Colon (tissue), 2 donors: ENCODE data around the gene CASP5.
A peak's percentile ranks its signal among the peaks of the same experiment; 100 is the strongest.
"Not testable (repeated sequence)": the region's sequence is repeated elsewhere in the genome, so short reads cannot be mapped to it uniquely, and the experiment has no call there.

Experiments
- FAIRE-seq: peaks from 2 replicates; lab custom pipeline; 2012; peaks lifted over from hg19 to GRCh38; lab: Jason Lieb, UNC
- donor health status: control.
- donor health status: control.

The CASP5 gene

DNA sequence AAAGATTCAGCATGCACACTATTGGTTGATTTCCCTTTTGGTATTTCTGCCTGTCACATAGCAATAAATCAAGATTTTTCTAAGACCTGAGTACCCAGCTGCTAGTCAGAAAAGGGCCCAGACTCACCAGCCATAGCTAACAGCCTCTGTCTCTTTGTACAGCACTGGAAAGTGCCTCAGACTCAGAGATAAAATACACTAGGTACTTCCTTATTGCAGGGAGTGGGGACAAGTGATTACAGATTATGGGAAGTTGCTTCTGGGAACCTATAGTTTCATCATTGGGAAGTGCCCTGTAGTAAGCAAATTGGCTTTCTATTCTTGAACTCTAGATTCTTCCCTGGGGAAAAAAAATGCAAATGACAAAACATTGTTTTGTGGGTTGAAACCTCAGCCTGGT is at the start of gene CASP5:
CASP5 (minus strand) TSS at position 166 of the 400 bp plus-strand sequence; CDS start at position 134, 32 bp downstream.
- FAIRE-seq: no peak

- FAIRE-seq: not testable (repeated sequence)
Measured at GRCh38 chr11:105072080-105072479, 49.1 kb upstream of the CASP5 start.

GRCh38 chr11:105071089-105071732 is 48.2 kb upstream of the CASP5 start:
- no peak for FAIRE-seq

- FAIRE-seq: no peak
Measured at GRCh38 chr11:105070306-105070705, 47.3 kb upstream of the CASP5 start.

DNA sequence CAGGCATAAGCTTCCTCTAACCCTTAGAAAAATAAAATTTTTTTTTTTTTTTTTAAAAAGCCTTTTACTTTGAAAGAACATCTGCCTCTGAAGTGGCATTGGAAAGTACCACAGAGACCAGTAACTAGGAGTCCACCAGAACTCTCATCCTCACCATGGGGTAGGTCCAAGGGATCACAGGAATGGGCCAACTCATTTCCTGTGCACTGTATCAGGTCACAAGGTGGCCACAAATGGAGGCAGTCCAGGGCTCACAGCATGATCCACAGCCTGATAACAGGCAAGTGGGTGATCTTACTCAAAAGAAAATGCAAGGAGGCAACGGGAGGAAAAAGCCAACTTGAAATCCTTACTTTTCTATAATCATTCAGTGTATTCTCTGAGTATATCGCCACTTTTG is 46.8 kb upstream of the CASP5 start:
- FAIRE-seq: not testable (repeated sequence)

- FAIRE-seq: not testable (repeated sequence)
Measured at GRCh38 chr11:105063245-105063941, 40.4 kb upstream of the CASP5 start.

DNA sequence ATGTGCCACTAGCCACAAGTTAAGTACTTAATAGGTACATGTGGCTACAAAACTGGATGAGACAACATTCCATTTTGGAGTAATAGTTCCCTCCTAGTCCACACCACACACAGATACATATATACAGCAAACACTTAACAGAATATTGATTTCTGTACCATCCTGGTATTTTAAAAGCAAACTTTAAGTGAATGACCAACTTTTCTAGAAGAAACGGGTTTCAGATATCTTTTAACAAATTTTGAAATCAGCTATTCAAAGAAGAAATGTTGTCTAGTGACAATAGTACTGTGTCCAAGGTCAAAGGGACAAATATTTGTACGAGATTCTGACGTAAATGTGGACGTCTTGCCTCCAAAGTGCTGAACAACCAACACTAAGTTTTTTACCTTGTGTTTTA is 34.5 kb upstream of the CASP5 start:
- FAIRE-seq: no peak

DNA sequence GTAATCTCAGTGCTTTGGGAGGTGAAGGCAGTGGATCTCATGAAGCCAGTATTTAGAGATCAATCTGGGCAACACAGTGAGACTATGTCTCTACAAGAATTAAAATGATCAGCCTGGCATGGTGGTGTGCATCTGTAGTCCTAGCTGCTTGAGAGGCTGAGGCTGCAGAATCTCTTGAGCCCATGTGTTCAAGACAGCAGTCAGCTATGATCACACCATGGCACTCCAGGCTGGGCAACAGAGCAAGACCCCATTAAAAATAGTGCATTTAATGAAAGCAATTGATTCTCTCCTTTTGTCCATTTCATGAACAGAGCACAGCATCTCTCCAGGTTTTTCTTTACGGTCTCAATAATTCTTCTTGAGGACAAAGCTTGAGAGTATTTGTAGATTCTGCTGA is 33.5 kb upstream of the CASP5 start:
- FAIRE-seq: no peak

DNA sequence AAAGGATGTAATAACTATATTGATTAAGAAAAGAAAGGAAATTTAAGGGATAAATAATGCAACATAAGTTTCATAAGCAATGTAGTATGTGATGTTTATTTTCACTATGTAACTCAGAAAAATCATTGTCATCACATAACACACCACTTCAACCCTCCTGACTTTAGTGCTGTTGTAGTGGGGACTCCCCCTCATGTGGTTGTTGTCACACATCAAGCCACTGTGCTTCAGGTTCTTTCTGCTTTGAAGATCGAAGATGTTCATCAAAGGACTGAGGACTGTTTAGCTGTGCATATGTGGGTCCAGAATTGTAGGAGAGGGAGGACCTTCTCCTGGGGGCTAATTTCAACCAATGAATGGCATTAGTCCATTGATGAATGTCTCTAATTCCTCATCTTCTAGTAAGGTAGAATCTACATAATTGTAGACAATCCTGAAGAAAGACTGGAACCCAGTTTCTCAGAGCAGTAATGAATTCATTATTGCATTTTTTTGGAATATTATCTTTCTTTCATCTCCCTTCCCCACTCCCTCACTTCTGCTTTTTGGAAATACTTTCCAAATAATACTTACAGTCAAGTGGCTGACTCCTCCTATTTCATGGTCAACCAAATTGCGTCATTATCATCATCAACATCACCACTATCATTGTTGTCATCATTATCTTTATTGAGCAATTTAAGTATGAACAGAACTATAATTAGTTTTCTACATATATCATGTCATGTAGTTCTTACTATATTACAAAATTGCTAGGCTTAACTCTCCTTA is 31.9 kb upstream of the CASP5 start:
- no peak for FAIRE-seq

DNA sequence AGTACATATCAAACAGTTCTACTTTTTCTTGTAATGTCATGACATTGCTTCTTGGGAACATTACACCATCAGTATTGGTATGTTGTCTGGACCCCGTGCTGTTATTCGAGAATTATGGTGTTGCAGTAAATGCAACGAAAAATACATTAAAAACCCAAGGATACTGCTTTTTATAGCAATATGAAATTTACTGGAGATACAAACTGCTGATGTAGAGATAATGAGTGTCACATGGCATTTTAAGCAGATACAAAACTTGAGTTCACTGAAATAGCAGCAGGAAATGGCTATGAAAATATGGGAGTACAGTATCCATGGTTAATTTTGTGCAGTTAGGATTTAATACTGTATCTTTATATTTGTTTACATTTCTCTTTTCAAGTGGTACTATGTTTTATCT is 29.5 kb upstream of the CASP5 start:
- no peak for FAIRE-seq

DNA sequence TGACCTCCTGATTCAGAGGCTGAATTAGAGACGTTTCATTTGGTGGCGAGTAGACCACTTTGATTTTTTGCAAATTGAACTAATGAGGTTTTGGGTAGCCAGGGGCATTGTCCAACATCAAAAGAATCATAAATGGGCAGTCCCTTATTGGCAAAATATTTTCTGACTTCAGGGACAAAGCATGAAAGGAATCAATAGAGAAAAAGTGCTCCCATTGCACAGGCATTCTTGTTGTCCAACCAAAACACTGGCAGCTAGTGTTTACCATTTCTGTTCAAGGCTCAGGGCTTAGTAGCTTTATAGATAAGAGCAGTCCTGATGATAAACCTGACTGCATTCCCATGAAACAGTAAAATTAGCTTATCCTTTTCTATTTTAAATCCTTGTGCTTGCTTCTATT is 28.6 kb upstream of the CASP5 start:
- FAIRE-seq: no peak

DNA sequence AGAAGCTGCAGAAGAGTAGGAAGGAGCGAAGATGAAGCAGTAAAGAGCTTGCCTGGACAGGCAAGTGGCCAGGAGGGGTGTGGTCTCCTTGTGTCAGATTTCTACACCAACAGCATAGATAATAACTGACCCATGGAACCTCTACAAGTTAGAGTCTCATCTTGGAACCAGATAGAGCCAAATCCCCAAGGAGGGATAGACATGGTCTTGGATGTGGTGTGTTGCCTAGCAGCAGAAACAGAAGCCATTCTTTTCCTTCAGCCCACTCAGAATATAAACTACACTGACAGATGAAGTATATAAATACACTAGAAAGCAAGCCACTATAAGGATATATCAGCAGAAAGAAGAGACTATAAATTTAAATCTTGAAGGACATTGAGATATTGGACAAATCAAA is 26.5 kb upstream of the CASP5 start:
- FAIRE-seq: no peak

GRCh38 chr11:105046898-105047579 is 24.1 kb upstream of the CASP5 start:
- FAIRE-seq: no peak

- FAIRE-seq: no peak
Measured at GRCh38 chr11:105045676-105046296, 22.8 kb upstream of the CASP5 start.

DNA sequence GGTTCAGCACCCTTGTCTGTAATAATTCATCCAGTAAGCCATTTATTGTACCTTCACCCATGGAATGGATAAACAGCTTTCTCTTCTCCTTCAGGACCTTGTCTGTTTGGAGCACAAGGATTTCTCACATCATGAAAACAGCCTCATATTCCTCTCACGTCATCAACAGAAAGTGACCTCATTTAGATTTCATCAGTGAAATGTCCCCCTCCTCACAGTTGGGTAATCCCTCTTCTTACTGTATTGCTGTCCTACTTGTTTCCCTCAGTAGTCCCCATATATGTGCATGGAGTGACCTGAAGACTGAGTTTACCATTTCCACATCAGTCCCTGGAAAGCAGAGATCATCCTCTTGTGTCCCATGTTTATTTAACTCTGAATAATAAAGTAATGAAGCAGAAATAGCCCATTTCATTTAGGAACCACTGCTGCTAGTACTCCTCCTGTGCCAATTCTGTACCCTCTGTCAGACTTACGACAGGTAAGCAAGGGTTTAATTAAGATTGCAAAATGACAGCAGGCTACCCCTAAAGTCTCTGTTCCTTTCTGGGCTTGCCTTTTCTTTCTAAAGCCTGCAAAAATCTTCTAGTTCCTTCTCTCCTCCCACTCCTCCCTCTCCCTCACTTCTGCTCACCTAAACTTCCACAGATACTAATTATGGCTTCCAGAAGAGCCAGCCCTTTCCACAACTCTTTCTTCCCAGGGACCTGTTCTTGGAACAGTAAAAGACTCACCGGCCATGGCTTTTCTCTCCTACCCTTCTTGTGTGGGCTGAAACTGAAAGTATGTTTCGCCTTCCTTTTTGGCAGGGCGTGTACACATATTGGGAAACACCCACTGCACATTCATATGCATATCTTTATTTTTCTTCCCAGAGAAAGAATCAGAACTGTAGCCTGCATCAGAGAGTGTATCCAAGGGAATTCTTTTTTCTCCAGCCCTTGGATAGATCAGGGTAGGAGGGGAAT is 21.9 kb upstream of the CASP5 start, which contains the start of gene CARD16:
CARD16 (minus strand) TSS at position 779 of the 968 bp plus-strand sequence; CDS start at position 741, 38 bp downstream.
- peak; percentile 21 for FAIRE-seq

DNA sequence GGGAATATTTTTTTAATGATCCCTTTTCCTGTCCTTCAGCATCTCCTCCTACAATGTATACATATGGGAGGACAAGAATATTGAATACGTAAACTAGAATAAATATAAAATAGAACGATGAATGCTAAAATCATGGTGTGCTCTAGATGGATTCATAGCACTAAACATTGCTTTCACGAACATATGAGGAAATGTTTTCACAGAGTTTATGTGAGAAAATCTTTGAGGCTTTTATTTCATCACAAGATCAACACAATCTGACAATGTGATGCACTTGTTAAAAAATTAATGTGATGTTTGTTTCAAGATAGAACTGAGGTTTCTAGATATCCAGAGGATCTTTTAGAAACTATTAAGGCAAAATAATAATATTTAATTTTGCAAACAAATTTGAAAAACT is 19.2 kb upstream of the CASP5 start:
- no peak for FAIRE-seq

DNA sequence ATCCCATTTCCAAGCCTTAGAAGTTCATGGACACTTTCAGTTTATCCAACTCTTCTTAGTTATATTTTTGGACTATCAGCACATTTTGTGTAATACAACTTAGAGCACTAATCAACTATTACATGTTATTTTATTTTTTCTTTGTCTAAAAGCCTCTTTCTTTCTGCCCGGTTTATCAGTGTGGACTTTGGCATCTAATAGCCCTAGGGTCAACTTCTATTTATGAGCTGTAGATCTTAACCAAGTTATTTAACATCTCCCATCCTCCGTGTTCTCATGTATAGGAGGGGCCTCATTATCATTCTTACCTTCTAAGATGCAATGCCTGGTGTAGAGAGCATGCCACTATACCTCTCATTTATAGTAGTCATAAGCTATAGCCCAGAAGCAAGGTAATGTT is 17.7 kb upstream of the CASP5 start:
- no peak for FAIRE-seq

- FAIRE-seq: no peak
Measured at GRCh38 chr11:105034813-105035620, 12.0 kb upstream of the CASP5 start, which contains the start of gene CASP1. Gene CASP1 (minus strand): TSS chr11:105035144. CDS start chr11:105035113, 31 bp downstream.

DNA sequence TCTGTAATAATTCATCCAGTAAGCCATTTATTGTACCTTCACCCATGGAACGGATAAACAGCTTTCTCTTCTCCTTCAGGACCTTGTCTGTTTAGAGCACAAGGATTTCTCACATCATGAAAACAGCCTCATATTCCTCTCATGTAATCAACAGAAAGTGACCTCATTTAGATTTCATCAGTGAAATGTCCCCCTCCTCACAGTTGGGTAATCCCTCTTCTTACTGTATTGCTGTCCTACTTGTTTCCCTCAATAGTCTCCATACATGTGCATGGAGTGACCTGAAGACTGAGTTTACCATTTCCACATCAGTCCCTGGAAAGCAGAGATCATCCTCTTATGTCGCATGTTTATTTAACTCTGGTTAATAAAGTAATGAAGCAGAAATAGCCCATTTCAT is 11.4 kb upstream of the CASP5 start:
- FAIRE-seq: peak; percentile 33

- FAIRE-seq: no peak
Measured at GRCh38 chr11:105033781-105034180, 10.8 kb upstream of the CASP5 start.
